HG03575 (cell line): ENCODE data around the gene RTBDN.
"Not testable (repeated sequence)": the region's sequence is repeated elsewhere in the genome, so short reads cannot be mapped to it uniquely, and the experiment has no call there.

Experiments used
- ATAC-seq: cut with Tn5 transposase; IDR thresholded peaks from one replicate; pipeline ENCODE4 v1.9.1; 2021; ENCODE audit not compliant: unreplicated experiment, insufficient number of reproducible peaks, low FRiP score; ENCODE audit errors: extremely low read depth

The RTBDN gene

GRCh38 chr19:12859546-12859945 lies 25.2 kb upstream of the RTBDN start:
- no peak for ATAC-seq

- ATAC-seq: no peak
Measured at GRCh38 chr19:12858041-12858928, 23.9 kb upstream of the RTBDN start.

- no peak for ATAC-seq
Measured at GRCh38 chr19:12856653-12857052, 22.3 kb upstream of the RTBDN start.

GRCh38 chr19:12847159-12848139 lies 13.1 kb upstream of the RTBDN start:
- no peak for ATAC-seq

GRCh38 chr19:12846613-12847012 lies 12.2 kb upstream of the RTBDN start:
- not testable (repeated sequence) for ATAC-seq

- no peak for ATAC-seq
Measured at GRCh38 chr19:12843999-12844732, 9.8 kb upstream of the RTBDN start.

- ATAC-seq: no peak
Measured at GRCh38 chr19:12843328-12843727, 8.9 kb upstream of the RTBDN start.

GRCh38 chr19:12842511-12842910 lies 8.1 kb upstream of the RTBDN start:
- no peak for ATAC-seq

- no peak for ATAC-seq
Measured at GRCh38 chr19:12841094-12841493, 6.7 kb upstream of the RTBDN start.

- ATAC-seq: no peak
Measured at GRCh38 chr19:12840091-12841079, 6.0 kb upstream of the RTBDN start.

GRCh38 chr19:12838886-12839756 lies 4.7 kb upstream of the RTBDN start:
- no peak for ATAC-seq

- ATAC-seq: no peak
Measured at GRCh38 chr19:12838182-12838885, 4.0 kb upstream of the RTBDN start, which contains the start of gene MAST1. Gene MAST1, plus strand, starts transcription at chr19:12838515. Its CDS starts 58 bp downstream, at chr19:12838573.

GRCh38 chr19:12837225-12837624 lies 2.8 kb upstream of the RTBDN start:
- no peak for ATAC-seq

- ATAC-seq: no peak
Measured at GRCh38 chr19:12836529-12836863, 2.1 kb upstream of the RTBDN start.

GRCh38 chr19:12834976-12835757 lies 788 bp upstream of the RTBDN start:
- no peak for ATAC-seq
